Measurements from ENCODE around the gene VPS45.
A peak's percentile ranks its signal among the peaks of the same experiment; 100 is the strongest.
"Not testable (repeated sequence)": the region's sequence is repeated elsewhere in the genome, so short reads cannot be mapped to it uniquely, and the experiment has no call there.

The VPS45 gene

GRCh38 chr1:150161747-150162581 lies 94.4 kb downstream of the VPS45 start:
- no peak for DNase-seq (ENCODE audit: low spot score)

- DNase-seq (ENCODE audit: low spot score) = no peak
These were observed 94.9 kb downstream of the VPS45 start for GRCh38 chr1:150162582-150162861.

- DNase-seq (ENCODE audit: low spot score) = peak; percentile 88
These were observed 95.5 kb downstream of the VPS45 start for GRCh38 chr1:150162862-150163706.

GRCh38 chr1:150164224-150164623 lies 96.6 kb downstream of the VPS45 start:
- DNase-seq (ENCODE audit: low spot score) = no peak

- DNase-seq (ENCODE audit: low spot score) = no peak
These were observed 97.2 kb downstream of the VPS45 start for GRCh38 chr1:150164779-150165178.

GRCh38 chr1:150165622-150166612 lies 98.3 kb downstream of the VPS45 start:
- DNase-seq (ENCODE audit: low spot score) = no peak

- no peak for DNase-seq (ENCODE audit: low spot score)
These were observed 101.5 kb downstream of the VPS45 start for GRCh38 chr1:150168960-150169601.

GRCh38 chr1:150171801-150172200 lies 104.2 kb downstream of the VPS45 start:
- DNase-seq (ENCODE audit: low spot score) = no peak

- DNase-seq (ENCODE audit: low spot score) = no peak
These were observed 105.6 kb downstream of the VPS45 start for GRCh38 chr1:150173141-150173585.

GRCh38 chr1:150176593-150176992 lies 109.0 kb downstream of the VPS45 start:
- no peak for DNase-seq (ENCODE audit: low spot score)

- no peak for DNase-seq (ENCODE audit: low spot score)
These were observed 111.0 kb downstream of the VPS45 start for GRCh38 chr1:150178548-150178947.

GRCh38 chr1:150179867-150180266 lies 112.3 kb downstream of the VPS45 start:
- DNase-seq (ENCODE audit: low spot score) = no peak

GRCh38 chr1:150180474-150180873 lies 112.9 kb downstream of the VPS45 start:
- DNase-seq (ENCODE audit: low spot score) = no peak

GRCh38 chr1:150182247-150182646 lies 114.7 kb downstream of the VPS45 start:
- no peak for DNase-seq (ENCODE audit: low spot score)

- no peak for DNase-seq (ENCODE audit: low spot score)
These were observed 115.5 kb downstream of the VPS45 start for GRCh38 chr1:150183061-150183460.

GRCh38 chr1:150185481-150185880 lies 117.9 kb downstream of the VPS45 start:
- DNase-seq (ENCODE audit: low spot score) = no peak

- not testable (repeated sequence) for DNase-seq (ENCODE audit: low spot score)
These were observed 118.8 kb downstream of the VPS45 start for GRCh38 chr1:150186438-150186788.

- peak; percentile 48 for DNase-seq (ENCODE audit: low spot score)
These were observed 119.4 kb downstream of the VPS45 start for GRCh38 chr1:150186789-150187559.

- DNase-seq (ENCODE audit: low spot score) = no peak
These were observed 120.0 kb downstream of the VPS45 start for GRCh38 chr1:150187560-150187931.

GRCh38 chr1:150192012-150192411 lies 124.4 kb downstream of the VPS45 start:
- DNase-seq (ENCODE audit: low spot score) = no peak

Measured in kidney capillary endothelial cell (primary cell).